Measurements from ENCODE around the gene SLC25A36.

DNA sequence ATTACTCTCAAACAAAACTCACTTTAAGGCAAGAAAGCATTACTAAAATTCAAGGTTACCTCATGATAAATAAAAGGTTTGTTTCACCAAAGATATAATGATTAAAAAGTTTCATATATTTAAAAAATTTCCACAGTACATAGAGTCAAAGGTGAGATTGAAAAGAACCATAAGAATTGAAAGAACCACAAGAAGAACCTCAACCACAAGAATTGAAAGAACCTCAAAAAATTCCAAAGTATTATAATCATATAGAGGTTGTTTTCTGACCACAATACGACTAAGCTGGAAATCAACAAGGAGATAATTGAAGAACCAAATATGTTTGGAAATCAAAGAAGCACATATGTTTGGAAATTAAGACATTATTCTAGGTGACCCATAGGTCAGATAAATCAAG lies 52.7 kb downstream of the SLC25A36 start:
- TF ChIP-seq TEAD4 (IDR thresholded peaks at IDR 0.05; ENCODE audit: borderline replicate concordance, insufficient read depth), result no peak
- TF ChIP-seq, protein P1, sequence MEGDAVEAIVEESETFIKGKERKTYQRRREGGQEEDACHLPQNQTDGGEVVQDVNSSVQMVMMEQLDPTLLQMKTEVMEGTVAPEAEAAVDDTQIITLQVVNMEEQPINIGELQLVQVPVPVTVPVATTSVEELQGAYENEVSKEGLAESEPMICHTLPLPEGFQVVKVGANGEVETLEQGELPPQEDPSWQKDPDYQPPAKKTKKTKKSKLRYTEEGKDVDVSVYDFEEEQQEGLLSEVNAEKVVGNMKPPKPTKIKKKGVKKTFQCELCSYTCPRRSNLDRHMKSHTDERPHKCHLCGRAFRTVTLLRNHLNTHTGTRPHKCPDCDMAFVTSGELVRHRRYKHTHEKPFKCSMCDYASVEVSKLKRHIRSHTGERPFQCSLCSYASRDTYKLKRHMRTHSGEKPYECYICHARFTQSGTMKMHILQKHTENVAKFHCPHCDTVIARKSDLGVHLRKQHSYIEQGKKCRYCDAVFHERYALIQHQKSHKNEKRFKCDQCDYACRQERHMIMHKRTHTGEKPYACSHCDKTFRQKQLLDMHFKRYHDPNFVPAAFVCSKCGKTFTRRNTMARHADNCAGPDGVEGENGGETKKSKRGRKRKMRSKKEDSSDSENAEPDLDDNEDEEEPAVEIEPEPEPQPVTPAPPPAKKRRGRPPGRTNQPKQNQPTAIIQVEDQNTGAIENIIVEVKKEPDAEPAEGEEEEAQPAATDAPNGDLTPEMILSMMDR (IDR thresholded peaks at IDR 0.05), result no peak
- TF ChIP-seq POLR2AphosphoS5 (IDR thresholded peaks at IDR 0.05; ENCODE audit: low read depth, low read length), result no peak
- TF ChIP-seq JUND (IDR thresholded peaks at IDR 0.05), result no peak
- TF ChIP-seq, protein P2, sequence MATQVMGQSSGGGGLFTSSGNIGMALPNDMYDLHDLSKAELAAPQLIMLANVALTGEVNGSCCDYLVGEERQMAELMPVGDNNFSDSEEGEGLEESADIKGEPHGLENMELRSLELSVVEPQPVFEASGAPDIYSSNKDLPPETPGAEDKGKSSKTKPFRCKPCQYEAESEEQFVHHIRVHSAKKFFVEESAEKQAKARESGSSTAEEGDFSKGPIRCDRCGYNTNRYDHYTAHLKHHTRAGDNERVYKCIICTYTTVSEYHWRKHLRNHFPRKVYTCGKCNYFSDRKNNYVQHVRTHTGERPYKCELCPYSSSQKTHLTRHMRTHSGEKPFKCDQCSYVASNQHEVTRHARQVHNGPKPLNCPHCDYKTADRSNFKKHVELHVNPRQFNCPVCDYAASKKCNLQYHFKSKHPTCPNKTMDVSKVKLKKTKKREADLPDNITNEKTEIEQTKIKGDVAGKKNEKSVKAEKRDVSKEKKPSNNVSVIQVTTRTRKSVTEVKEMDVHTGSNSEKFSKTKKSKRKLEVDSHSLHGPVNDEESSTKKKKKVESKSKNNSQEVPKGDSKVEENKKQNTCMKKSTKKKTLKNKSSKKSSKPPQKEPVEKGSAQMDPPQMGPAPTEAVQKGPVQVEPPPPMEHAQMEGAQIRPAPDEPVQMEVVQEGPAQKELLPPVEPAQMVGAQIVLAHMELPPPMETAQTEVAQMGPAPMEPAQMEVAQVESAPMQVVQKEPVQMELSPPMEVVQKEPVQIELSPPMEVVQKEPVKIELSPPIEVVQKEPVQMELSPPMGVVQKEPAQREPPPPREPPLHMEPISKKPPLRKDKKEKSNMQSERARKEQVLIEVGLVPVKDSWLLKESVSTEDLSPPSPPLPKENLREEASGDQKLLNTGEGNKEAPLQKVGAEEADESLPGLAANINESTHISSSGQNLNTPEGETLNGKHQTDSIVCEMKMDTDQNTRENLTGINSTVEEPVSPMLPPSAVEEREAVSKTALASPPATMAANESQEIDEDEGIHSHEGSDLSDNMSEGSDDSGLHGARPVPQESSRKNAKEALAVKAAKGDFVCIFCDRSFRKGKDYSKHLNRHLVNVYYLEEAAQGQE (IDR thresholded peaks at IDR 0.05; ENCODE audit: low read depth, low read length), result no peak
- no peak for TF ChIP-seq RFX5 (IDR thresholded peaks at IDR 0.05; ENCODE audit: low read length)
- no peak for TF ChIP-seq EZH2phosphoT487 (IDR thresholded peaks at IDR 0.05; ENCODE audit: borderline replicate concordance, low read depth)
- no peak for TF ChIP-seq TAF1 (IDR thresholded peaks at IDR 0.05; ENCODE audit: borderline replicate concordance, low read depth, low read length)

Measured in SK-N-SH (cell line).